GM21381 (cell line): Measurements from ENCODE around the gene RPS14.

ENCODE experiments used
- ATAC-seq: cut with Tn5 transposase; IDR thresholded peaks from one replicate; pipeline ENCODE4 v1.9.1; 2021; ENCODE audit warnings: mild to moderate bottlenecking, moderate library complexity; ENCODE audit not compliant: unreplicated experiment

RPS14 gene

DNA sequence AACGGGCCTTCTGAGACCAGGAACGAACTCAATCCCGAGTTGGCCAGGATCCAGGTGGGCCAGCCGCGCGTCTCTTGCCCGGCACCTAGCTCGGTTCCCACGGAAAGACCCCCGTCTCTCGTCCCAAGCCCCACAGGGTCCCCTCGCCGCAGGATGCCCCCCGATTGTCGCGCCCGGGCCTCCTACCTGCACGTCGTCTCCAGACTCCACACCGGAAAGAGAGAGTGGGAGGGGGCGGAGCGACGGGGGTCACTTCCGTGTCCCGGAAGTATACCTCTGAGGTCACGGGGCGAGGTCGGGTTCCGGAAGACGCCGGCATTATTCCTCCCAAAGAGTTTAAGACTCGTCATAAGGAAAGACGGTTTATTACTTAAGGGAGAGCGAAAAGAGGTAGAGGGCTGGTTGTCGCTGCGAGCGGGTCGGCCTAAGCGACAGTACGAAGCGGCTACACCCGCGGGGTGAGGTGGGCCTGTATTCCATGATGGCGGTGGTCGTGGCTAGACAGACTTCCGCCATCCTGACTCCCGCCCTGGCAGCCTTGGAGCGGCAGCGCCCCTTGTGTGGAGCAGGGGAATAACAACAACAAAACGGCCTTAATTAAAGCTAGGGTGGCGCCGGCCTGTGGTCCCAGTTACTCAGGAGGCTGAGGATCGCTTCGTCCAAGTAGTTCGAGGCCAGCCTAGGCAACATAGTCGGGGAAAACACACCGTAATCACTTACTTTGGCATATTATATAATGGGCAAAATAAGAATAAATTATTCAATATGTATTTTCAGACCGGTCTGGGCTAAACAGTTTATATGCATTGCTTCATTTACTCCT, at the start of gene RPS14:
RPS14 (minus strand) TSS at position 223 of the 823 bp plus-strand sequence. CDS start 2,006 bp downstream, outside the sequence.
- ATAC-seq = peak; percentile 93

GRCh38 chr5:150498971-150499370, 49.4 kb upstream of the RPS14 start:
- ATAC-seq = no peak

DNA sequence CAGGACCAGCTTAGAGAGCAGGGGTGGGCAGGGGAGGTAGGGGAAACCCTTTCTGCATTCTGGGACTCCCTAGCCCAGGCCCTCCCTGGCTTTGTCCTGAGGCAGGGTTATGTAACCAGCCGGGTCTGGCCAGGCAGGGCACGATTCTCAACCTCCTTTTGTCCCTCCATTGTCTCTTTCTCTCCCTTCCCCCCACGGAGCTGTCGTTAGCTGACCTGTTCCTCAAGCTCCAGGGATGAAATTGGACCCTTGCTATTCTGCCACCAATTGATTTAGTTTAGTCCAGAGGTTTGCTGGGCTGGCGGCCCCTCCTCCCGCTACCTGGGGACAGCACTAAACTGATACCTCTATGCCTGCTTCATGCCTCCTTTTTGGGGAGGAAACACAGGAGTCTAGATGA, 49.0 kb upstream of the RPS14 start:
- ATAC-seq = no peak

DNA sequence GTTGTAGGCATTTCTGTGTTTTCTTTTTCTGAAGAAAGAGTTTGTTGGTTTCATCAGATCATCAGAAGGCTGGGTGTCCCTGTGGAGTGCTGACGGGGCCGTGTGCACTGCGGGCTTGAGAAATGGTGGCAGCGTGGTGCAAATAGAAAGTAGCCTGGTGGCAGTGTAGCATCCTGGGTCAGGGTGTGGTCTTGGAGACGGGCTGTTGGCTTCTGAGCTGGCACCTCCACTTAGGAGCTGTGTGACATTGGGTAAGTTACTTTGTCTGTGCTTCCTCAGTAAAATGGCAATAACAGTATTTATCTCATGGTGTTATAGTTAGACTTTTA, 48.4 kb upstream of the RPS14 start:
- ATAC-seq = no peak

- no peak for ATAC-seq
Measured at GRCh38 chr5:150497274-150497988, 47.9 kb upstream of the RPS14 start.

DNA sequence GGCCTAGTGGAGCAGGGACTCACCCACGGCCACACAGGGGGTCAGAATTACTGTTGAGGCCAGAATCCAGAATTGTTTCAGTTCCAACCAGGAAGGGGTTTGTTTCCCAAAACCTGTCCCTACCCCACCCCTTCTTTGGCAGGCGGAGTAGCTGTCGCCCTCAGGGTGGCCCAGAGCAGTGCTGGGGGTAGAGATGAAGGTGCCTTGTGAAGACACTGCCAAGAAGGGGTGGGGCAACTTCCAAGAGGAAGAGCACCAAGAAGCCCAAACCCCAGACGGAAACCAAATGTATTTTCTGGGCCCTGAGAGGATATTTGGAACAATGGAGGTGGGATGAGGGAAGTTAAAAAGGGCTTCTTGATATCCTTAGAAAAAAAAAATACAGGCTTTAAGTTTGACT, 47.0 kb upstream of the RPS14 start:
- ATAC-seq = no peak

DNA sequence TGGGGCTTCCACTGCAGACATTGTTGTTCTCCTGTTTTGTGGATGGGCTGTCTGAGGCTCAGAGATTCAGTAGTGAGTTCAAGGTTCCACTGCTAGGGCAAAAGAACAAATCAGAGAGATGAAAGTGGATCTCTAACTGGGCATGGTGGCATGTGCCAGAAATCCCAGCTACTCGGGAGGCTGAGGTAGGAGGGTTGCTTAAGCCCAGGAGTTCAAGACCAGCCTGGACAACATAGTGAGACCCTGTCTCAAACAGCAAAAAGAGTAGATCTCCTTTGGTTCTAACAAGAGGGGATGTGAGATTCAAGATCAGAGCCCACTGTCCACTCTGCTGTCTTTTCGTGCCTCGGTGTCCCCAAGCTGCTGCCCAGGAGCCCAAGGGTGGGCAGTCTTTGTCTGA, 46.6 kb upstream of the RPS14 start:
- no peak for ATAC-seq

DNA sequence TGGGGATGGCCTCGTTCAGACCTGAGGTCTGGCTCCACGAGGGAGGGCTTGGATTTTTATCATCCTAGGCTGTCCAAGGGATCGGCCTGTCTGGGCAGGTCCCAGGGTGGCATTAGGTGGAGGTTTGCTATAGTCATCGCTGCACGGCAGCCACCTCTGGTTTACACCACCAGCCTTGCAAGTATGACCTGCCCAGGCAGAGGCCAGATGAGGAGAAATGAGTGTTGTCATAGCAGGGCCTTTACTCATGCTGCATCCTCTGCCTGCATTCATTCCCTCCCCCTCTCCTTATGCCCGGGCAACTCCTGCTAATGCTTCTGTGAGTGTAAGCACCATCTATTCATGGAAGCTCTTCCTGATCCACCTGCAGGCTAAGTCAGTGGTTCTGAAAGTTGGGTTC, 43.1 kb upstream of the RPS14 start:
- ATAC-seq = no peak

DNA sequence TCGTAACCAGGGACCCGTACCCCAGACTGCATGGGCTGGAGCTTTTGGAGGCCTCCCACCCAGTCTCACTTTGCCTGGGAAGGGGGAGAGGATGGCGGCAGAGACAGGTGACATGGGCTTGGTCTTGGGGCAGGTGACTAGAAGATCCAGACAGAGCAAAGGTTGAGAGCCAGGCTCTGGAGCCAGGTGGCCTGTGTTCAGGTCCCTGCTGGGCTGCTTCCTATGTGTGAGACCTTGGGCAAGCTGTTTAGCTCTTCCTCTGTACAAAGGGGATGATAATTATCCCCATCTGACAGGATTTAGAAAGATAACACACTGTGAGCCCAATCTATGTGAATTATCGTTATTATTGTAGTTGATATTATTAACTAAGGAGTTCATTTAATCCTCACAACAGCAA, 42.3 kb upstream of the RPS14 start:
- ATAC-seq = no peak

GRCh38 chr5:150490754-150491153, 41.2 kb upstream of the RPS14 start:
- no peak for ATAC-seq

DNA sequence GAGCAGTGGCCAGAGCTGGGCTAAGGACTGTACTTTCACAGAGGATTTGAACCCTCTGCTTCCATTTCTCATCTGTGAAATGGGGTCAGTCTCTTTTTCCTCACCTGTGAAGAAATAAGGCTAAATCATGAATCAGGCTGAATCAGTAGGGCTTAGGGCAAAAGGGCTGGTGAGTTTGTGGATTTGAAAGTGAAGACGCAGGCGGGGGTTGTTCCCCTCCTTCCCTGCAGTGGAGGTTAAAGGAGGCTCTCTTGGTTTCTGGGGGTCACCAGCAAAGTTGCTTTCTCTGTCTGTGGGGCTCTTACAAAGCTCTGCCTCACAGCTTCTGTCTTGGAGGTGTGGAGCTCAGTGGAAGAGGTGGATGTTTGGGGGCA, 40.7 kb upstream of the RPS14 start:
- ATAC-seq = no peak

GRCh38 chr5:150489360-150490295, 40.1 kb upstream of the RPS14 start:
- peak; percentile 82 for ATAC-seq

- ATAC-seq = no peak
Measured at GRCh38 chr5:150488519-150489359, 39.2 kb upstream of the RPS14 start.

- ATAC-seq = no peak
Measured at GRCh38 chr5:150487199-150488061, 37.9 kb upstream of the RPS14 start.

DNA sequence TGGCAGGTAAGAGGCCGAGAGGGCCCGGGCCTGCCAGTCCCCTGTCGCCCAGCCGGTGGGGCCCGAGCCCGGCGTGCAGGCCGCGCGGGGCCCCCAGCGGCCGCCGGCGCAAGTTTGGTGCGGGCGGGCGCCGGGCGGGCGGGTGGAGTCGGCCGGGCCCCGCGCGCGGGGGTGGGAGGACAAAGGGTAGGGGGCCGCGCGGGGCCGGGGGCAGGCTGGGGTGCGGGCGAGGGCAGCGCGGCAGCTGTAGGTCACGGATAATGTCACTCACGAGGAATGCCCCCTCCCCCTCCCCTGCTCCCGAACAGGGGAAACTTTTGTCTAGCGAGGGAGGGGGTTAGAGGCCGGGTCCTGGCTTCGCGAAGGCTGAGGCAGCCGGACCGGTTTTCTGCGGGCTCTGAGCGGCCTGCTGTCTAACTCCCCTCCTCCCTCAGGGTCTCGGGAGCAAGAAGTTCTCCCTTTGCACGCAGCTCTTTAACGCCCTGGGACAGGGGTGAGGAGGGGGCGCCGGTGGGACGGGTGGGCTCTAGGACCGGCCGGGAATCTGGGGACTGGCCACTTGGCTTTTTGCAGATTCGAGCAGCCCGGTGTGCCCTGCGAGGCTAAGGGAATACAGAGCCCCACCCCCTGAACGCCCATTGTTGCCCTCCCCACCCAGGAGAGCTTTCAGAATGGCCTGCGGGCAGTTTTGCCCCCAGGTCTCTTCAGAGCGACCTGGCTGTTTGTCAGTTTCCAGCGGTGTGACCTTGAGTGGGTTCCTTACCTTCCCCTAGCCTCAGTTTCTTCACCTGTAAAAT, 37.1 kb upstream of the RPS14 start:
- no peak for ATAC-seq

DNA sequence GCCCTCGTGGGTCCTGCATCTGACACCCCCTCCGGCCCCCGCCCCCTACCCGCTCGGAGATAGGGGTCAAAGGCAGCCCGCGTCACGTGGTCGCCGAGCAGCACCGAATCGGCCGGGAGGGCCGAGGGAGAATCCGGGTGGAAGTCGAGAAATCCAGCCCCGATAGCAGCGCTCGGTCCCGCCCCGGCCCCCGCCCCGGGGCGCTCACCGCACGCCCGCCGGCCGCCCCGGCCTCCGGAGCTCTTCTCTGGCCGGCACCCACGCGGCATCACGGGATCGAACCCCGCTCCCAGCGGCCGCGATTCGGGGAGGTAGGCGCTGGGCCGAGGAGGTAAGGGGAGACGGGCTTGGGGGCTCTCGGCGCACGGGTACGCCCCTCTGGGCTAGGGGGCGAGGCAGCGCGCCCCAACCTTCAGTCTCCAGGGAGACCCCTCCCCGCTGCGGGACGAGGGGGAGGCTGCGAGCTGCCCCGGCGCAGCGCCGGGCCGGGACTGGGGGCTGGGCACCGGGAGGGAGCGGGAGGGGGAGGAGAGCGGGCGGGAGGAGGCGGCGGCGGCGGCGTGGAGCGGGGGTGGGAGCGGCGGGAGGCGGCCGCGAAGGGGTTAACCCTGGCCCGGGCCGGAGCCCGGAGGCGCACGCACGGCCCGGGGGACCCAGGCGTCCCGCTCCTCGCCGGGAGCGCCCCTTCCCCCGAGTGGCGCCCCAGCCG, 36.3 kb upstream of the RPS14 start:
- ATAC-seq = no peak

GRCh38 chr5:150484964-150485692, 35.6 kb upstream of the RPS14 start:
- no peak for ATAC-seq
